ENCODE measurements around the gene COQ10B.

COQ10B gene

DNA sequence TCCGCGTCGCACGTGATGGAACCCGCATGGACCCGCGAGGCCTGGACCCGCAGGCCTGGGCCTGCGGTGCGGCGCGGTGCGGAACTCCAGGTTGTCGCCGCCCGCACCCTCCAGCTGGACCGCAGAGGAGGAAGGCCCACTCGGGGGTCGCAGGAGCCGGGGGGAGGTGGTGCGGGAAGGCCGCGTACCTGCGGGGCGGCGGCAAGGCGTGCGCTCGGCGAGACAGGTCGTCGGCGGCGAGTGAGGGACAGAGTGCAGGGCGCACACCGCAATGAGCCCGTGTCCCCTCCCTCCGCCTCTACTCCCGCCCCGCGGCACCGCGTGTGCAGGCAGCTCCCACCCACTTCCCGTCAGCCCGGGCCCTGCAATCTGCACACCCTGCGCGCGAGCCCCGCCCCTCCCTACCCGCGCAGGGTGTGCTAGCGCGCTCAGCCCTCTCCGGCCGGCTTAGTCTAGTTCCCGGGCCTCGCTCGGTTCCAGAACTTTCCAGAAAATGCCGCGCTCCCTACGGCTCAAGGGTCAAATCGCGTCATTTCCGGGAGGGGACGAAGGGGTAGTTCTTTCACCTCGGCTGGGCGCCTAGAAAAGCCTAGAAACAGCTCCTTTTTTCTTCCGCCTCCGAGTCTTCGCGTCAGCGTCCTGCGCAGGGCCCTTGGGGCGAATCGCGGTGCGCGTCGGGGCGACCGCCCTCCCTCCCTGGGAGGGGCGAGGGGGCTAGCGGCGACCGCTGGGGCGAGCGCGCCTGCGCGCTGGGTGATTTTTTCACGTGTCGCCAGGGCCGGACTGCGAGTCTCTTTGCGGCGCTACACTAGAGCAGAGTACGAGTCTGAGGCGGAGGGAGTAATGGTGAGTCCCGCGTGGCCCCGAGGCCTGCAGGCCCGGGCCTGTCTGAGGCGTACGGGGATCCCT, 46.5 kb downstream of the COQ10B start, which contains the start of the genes HSPD1 and HSPE1:
Gene HSPD1, minus strand, starts transcription at position 247 of the 909 bp plus-strand sequence. CDS start 992 bp downstream, outside the sequence.
Gene HSPE1, plus strand, starts transcription at position 786 of the 909 bp plus-strand sequence. Its CDS starts 58 bp downstream, at position 844.
- H3K4me3 ChIP-seq (ENCODE audit: low read depth, low read length), result peak within 1 kb of the TSS; percentile 92
- TF ChIP-seq, protein P1, sequence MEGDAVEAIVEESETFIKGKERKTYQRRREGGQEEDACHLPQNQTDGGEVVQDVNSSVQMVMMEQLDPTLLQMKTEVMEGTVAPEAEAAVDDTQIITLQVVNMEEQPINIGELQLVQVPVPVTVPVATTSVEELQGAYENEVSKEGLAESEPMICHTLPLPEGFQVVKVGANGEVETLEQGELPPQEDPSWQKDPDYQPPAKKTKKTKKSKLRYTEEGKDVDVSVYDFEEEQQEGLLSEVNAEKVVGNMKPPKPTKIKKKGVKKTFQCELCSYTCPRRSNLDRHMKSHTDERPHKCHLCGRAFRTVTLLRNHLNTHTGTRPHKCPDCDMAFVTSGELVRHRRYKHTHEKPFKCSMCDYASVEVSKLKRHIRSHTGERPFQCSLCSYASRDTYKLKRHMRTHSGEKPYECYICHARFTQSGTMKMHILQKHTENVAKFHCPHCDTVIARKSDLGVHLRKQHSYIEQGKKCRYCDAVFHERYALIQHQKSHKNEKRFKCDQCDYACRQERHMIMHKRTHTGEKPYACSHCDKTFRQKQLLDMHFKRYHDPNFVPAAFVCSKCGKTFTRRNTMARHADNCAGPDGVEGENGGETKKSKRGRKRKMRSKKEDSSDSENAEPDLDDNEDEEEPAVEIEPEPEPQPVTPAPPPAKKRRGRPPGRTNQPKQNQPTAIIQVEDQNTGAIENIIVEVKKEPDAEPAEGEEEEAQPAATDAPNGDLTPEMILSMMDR (IDR thresholded peaks at IDR 0.05; ENCODE audit: low read depth, low read length), result no peak
- DNase-seq (ENCODE audit: low read depth, low spot score), result peak; percentile 100
- in situ Hi-C loops (cut with HindIII; ENCODE audit: low sequenced_read_pairs), result no loop called here

DNA sequence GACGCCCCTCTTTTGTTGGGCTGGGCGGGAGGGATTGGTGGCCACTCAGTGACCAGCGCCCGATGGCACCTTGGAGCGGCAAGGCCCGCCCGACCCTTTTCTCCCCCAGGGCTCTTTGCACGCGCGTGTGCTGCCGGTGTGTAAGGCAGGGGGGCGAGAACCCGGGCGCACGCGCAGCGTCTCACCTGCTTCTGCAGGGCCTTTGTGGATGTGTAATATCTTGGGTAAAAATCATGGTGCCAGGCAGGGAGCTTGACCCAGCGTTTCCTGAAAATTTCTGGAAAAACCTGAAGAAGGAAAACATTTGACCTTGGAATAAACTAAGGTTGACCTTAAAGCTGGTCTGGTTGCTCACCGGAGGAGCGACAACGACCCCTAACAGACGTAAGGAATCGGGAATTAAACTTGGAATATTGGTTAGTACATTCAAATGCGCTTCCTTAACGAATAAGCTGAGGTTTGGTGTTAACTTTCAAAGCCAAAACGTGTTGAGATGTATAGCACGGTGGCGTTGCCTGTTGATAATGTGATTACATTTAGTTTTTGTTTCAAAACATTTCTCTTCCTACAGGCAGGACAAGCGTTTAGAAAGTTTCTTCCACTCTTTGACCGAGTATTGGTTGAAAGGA, 47.3 kb downstream of the COQ10B start:
- TF ChIP-seq, protein P1 (IDR thresholded peaks at IDR 0.05; ENCODE audit: low read depth, low read length), result no peak
- in situ Hi-C loops (cut with HindIII; ENCODE audit: low sequenced_read_pairs), result no loop called here
- H3K4me3 ChIP-seq (ENCODE audit: low read depth, low read length), result peak overlapping the region; percentile 92
- peak; percentile 42 for DNase-seq (ENCODE audit: low read depth, low spot score)

DNA sequence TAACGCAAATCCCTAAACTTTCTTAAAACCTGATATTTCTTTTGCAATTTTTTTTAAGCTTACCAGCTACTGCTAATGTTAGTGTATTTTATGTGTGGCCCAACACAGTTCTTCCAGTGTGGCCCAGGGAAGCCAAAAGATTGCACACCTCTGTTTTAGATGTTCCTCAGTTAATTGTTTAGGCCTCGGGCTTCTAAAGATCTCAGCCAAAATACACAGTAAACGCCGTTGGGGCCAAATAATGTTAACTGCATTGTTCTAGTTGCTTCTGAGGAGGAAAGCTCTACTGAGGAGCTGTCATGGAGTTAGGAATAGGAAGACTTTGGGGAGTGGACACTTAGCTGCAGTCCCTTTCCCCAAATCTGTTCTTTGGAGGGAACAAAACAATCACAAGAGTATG, 48.8 kb downstream of the COQ10B start:
- no peak for DNase-seq (ENCODE audit: low read depth, low spot score)
- TF ChIP-seq, protein P1 (IDR thresholded peaks at IDR 0.05; ENCODE audit: low read depth, low read length), result no peak
- in situ Hi-C loops (cut with HindIII; ENCODE audit: low sequenced_read_pairs), result no loop called here
- H3K4me3 ChIP-seq (ENCODE audit: low read depth, low read length), result no peak overlapping the region

DNA sequence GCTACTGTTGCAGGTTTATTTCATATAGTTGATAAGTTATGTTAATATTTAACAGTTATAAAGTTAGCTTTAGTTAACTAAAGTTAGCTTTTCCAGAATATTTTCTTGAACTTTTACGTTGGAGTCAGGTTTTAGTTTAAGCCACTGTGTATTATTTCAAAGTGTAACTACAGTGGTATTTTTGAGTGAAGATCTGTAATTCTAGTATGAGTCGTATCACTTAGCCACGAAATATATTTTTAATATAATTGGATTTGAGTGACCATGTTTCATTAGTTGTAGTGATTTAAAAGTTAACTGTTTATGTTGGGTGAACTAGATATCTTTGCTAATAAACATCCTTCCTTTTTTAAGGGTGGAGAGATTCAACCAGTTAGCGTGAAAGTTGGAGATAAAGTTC, 49.3 kb downstream of the COQ10B start:
- in situ Hi-C loops (cut with HindIII; ENCODE audit: low sequenced_read_pairs), result no loop called here
- DNase-seq (ENCODE audit: low read depth, low spot score), result no peak
- TF ChIP-seq, protein P1 (IDR thresholded peaks at IDR 0.05; ENCODE audit: low read depth, low read length), result no peak
- H3K4me3 ChIP-seq (ENCODE audit: low read depth, low read length), result no peak overlapping the region

DNA sequence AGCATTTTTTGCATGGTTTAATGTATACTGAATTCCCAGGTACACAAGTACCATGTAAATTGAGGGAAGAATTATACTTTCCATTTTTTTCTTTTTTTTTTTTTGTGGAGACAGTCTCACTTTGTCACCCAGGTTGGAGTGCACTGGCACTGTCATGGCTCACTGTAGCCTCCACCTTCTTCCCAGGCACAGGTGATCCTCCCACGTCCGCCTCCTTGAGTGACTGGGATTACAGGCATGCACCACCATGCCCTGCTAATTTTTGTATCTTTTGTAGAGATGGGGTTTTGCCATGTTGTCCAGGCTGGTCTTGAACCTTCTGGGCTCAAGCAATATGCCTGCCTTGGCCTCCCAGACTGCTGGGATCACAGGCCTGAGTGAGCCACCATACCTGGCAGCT, 50.6 kb downstream of the COQ10B start:
- in situ Hi-C loops (cut with HindIII; ENCODE audit: low sequenced_read_pairs), result no loop called here
- H3K4me3 ChIP-seq (ENCODE audit: low read depth, low read length), result no peak overlapping the region
- TF ChIP-seq, protein P1 (IDR thresholded peaks at IDR 0.05; ENCODE audit: low read depth, low read length), result no peak
- no peak for DNase-seq (ENCODE audit: low read depth, low spot score)

DNA sequence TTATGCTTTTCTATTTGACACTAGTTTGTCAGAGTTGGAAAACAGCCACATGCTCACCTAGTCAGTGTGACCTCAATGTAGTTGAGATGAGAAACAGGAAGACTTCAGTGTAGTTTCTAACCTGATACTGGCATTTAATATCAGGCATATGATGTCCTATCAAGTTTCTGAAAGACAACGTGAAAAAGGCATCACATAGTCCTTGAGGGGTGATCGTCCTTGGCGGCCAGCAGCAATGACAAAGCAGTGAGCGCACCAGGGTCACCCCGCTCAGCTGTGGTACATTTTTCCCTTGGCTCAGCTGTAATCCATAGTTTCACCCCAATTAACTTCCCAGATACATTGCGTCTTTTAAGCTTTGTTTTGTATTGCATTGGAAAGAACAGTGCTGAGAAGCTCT, 51.2 kb downstream of the COQ10B start:
- TF ChIP-seq, protein P1 (IDR thresholded peaks at IDR 0.05; ENCODE audit: low read depth, low read length), result no peak
- no peak for DNase-seq (ENCODE audit: low read depth, low spot score)
- in situ Hi-C loops (cut with HindIII; ENCODE audit: low sequenced_read_pairs), result no loop called here
- no peak overlapping the region for H3K4me3 ChIP-seq (ENCODE audit: low read depth, low read length)

All from astrocyte of the spinal cord (primary cell).